Esophagus squamous epithelium (tissue), 5 donors: ENCODE results near the gene ELP2. TPM values are rescaled to one million over a fixed set of nuclear protein-coding genes. Genes with fewer than 3 reads are reported as not detected.

Experiments used
- DNase-seq: peaks from one replicate; lab custom pipeline; 2025; lab: John Stamatoyannopoulos, UW
- H3K27ac ChIP-seq, 4 donors: fragments of 200-600 bp; sonication (generic); one replicate each; pipeline ENCODE4 v1.5.1; 2016 to 2019; ENCODE audit warnings: mild to moderate bottlenecking in 1 of 4
- H3K27me3 ChIP-seq, 4 donors: fragments of 200-600 bp; sonication (generic); 1 replicate in 3 of 4; 2 replicates in 1 of 4; pipeline versions ENCODE4 v1.5.1 to v1.6.0; 2017 to 2021; ENCODE audit warnings: antibody characterized with exemption in 1 of 4
- H3K36me3 ChIP-seq, 3 donors: fragments of 200-600 bp; sonication (generic); one replicate each; pipeline ENCODE4 v1.5.1; 2016 to 2019
- H3K4me1 ChIP-seq, 3 donors: fragments of 200-600 bp; sonication (generic); one replicate each; pipeline ENCODE4 v1.5.1; 2017 to 2019
- H3K4me3 ChIP-seq, 4 donors: fragments of 200-600 bp; sonication (generic); 1 replicate in 3 of 4; 2 replicates in 1 of 4; pipeline ENCODE4 v1.5.1; 2016 to 2019; ENCODE audit warnings: mild to moderate bottlenecking in 2 of 4, moderate library complexity in 1 of 4
- H3K9me3 ChIP-seq, 3 donors: fragments of 200-600 bp; sonication (generic); one replicate each; pipeline ENCODE4 v1.5.1; 2016 to 2019
- POLR2A ChIP-seq, 4 donors: fragments of 450-650 bp; IDR thresholded peaks; one replicate each; pipeline ENCODE4 v1.6.1; 2017; ENCODE audit warnings: antibody characterized with exemption in 4 of 4, mild to moderate bottlenecking in 4 of 4, moderate library complexity in 3 of 4
- WGBS, 2 donors: methylation state at CpG; one replicate each; pipeline ENCODE4 v1.1.5; 2018; 5-methylcytosine and 5-hydroxymethylcytosine counted together
- intact Hi-C: fragments of 100-400 bp; cut with DNase I; formaldehyde crosslinking; loops from one replicate; pipeline ENCODE4 v1.15.0; 2022
- total RNA-seq, 4 donors: library from RNA; depleted of rRNA; stranded (reverse); fragments of >200 nt; gene quantifications; one replicate each; pipeline ENCODE4 v1.1.0, GENCODE V29; 2016
- TF ChIP-seq, protein P1 (sequence below), 6 experiments: fragments of 450-650 bp in 4 of 6; fragments of 200-600 bp in 2 of 6; sonication (generic) in 2 of 6; IDR thresholded peaks; one replicate each; pipeline ENCODE4 v1.5.1; 2016 to 2019; ENCODE audit warnings: antibody characterized with exemption in 6 of 6, mild to moderate bottlenecking in 4 of 6, moderate library complexity in 4 of 6
- donor health status: DM: yes; HTN: yes; CAD: no.

The ELP2 gene
- total RNA-seq, 4 donors from 2014 or later: 13.0 to 61.0 (median 28.0) TPM

DNA sequence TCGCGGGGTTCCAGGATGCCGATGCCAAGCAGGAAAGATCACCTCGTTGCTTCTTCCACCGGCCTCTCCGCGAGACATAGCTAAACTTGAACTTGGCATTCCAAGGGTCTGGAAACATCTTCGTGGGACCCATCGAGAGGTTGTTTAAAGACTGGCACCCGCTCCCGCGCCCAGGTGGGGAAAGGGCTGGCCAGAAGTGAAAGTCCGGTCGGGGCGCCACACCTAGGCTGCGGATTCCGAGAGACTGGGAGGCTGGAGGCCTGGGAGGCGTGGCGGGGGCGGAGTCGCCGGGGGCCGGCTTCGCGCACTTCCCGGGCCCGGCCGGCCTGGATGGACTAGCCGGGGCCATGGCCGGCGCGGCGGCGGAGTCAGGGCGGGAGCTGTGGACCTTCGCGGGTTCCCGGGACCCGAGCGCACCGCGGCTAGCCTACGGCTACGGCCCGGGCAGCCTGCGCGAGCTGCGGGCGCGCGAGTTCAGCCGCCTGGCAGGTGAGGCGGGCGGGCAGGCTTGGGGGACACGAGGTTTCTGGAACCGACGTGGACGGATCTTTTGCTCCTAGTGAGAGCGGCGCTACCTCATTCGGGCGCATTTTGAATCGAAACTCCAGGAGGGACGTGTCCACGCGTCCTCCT lies 57.6 kb downstream of the ELP2 start, which contains the start of gene MOCOS:
Gene MOCOS, plus strand, starts transcription at position 305 of the 633 bp plus-strand sequence. Its CDS starts 43 bp downstream, at position 348.
- Histone ChIP-seq H3K36me3 (no peaks in the 10 kb centered on the region), H3K27me3 (peaks cover 0 to 7% (median 0%) of the 10 kb centered on the region in 4 donors), H3K4me1 (peaks cover 14 to 31% (median 20%) of the 10 kb centered on the region in 3 donors), H3K4me3 (peak within 1 kb of the TSS; percentile 60 to 85 (median 75)), H3K27ac (peak within 1 kb of the TSS; percentile 25 to 70 (median 62)), H3K9me3 (no peaks in the 10 kb centered on the region)
- intact Hi-C loops: no loop called here
- 0% methylated on average over 2 to 8 of the region's 66 CpGs for WGBS, 2 donors
- DNase-seq: no peak
- TF ChIP-seq, protein P1, sequence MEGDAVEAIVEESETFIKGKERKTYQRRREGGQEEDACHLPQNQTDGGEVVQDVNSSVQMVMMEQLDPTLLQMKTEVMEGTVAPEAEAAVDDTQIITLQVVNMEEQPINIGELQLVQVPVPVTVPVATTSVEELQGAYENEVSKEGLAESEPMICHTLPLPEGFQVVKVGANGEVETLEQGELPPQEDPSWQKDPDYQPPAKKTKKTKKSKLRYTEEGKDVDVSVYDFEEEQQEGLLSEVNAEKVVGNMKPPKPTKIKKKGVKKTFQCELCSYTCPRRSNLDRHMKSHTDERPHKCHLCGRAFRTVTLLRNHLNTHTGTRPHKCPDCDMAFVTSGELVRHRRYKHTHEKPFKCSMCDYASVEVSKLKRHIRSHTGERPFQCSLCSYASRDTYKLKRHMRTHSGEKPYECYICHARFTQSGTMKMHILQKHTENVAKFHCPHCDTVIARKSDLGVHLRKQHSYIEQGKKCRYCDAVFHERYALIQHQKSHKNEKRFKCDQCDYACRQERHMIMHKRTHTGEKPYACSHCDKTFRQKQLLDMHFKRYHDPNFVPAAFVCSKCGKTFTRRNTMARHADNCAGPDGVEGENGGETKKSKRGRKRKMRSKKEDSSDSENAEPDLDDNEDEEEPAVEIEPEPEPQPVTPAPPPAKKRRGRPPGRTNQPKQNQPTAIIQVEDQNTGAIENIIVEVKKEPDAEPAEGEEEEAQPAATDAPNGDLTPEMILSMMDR (IDR thresholded peaks at IDR 0.05): no peak
- peak in 1 of 4 donors; percentile 50 for TF ChIP-seq POLR2A (IDR thresholded peaks at IDR 0.05)

DNA sequence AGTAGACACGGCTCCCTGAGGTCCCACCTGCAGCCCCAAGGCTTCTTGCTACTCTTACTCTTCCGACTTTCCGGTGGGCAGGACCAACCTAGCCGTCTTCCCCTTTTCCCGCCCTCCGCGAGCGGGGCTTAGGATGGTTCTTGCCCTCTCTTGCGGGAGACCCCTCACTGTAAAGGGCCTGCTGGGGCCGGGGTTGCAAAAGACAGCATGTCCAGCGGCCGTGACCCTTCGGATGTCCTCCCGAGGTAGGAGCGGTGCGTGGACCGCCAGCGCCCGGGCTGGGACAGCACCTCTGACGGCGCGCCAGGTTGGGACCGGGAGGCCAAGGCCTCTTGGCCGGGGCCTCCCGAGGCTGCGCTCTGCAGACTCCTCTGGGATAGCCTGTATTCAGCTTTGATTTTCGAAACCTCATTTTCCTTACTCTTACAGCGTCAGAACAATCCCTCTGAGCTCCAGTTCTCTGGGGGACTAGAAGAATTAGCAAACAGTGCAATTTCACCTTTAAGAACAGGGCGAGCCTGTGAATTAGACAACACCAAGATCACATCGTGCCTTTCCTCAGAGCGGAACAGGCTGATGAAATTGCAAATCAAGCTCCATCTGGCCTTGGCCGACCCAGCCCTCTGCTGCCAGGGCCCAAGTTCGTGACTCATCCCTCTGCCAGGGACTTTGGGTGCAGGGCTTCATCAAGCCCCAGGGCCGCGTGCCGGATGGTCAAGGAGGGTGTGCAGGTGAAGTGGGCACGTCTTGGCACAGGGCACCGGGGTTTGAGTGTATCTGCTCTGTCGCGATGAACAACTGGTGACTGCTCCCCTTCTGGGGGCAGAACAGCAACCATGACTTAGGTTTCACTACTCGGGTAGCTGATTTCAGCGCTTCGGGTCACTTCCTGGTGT lies 58.4 kb downstream of the ELP2 start:
- WGBS, 2 donors: 20 to 23% methylated on average over 8 to 30 of the region's 43 CpGs
- TF ChIP-seq, protein P1 (IDR thresholded peaks at IDR 0.05): no peak
- no peak for TF ChIP-seq POLR2A (IDR thresholded peaks at IDR 0.05)
- Histone ChIP-seq H3K9me3 (no peaks in the 10 kb centered on the region), H3K27me3 (peaks cover 0 to 7% (median 0%) of the 10 kb centered on the region in 4 donors), H3K4me1 (peaks cover 14 to 31% (median 20%) of the 10 kb centered on the region in 3 donors), H3K4me3 (peak overlapping the region; percentile 60 to 85 (median 75)), H3K27ac (peak overlapping the region; percentile 25 to 70 (median 62)), H3K36me3 (no peaks in the 10 kb centered on the region)
- DNase-seq: no peak
- intact Hi-C loops: no loop called here

- Histone ChIP-seq H3K36me3 (no peaks in the 10 kb centered on the region), H3K27ac (no peak overlapping the region), H3K9me3 (no peaks in the 10 kb centered on the region), H3K4me3 (peak overlapping the region in 1 of 4 donors; percentile 71), H3K4me1 (peaks cover 14 to 31% (median 20%) of the 10 kb centered on the region in 3 donors), H3K27me3 (peaks cover 0 to 7% (median 0%) of the 10 kb centered on the region in 4 donors)
- intact Hi-C loops: no loop called here
- 46 to 58% methylated on average over 3 of the region's 3 CpGs for WGBS, 2 donors
- TF ChIP-seq POLR2A (IDR thresholded peaks at IDR 0.05): no peak
- TF ChIP-seq, protein P1 (IDR thresholded peaks at IDR 0.05): no peak
- no peak for DNase-seq
Observed at GRCh38 chr18:36188916-36189315, 59.2 kb downstream of the ELP2 start.

DNA sequence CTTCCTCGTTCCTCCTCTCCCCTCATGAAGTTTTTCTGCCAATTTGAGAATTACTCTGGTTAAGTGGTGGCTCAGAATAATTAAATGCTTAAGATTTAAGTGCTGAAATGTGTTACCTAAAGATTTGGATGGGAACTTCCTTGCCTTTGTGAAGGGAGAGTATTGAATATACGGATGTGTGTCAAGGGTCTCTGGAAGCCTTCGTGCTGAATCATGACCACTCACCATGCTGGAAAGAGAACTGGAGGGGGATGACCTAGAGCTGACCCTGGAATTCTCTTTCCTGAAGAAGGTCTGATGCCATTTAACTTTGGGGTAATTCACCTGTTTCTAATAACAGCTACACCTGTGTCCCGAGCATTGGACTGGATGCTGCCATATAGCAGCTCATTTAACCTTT lies 59.8 kb downstream of the ELP2 start:
- no peaks in the 10 kb centered on the region for H3K9me3 ChIP-seq
- TF ChIP-seq, protein P1 (IDR thresholded peaks at IDR 0.05): no peak
- TF ChIP-seq POLR2A (IDR thresholded peaks at IDR 0.05): no peak
- no peak overlapping the region for H3K4me3 ChIP-seq
- no peak for DNase-seq
- H3K27me3 ChIP-seq: peaks cover 0 to 7% (median 0%) of the 10 kb centered on the region in 4 donors
- H3K27ac ChIP-seq: no peak overlapping the region
- peaks cover 14 to 31% (median 20%) of the 10 kb centered on the region in 3 donors for H3K4me1 ChIP-seq
- WGBS, 2 donors: 83 to 90% methylated on average over 4 of the region's 4 CpGs
- no peaks in the 10 kb centered on the region for H3K36me3 ChIP-seq
- intact Hi-C loops: no loop called here
